IMR-90 (cell line): ENCODE data around the gene CALN1. TPM values are rescaled to one million over a fixed set of nuclear protein-coding genes. Genes with fewer than 3 reads are reported as not detected.

ENCODE experiments used
- ATAC-seq: fragments of 200-7000 bp; cut with Tn5 transposase; 2 replicates; pipeline ENCODE4 v1.9.1; 2020; ENCODE audit warnings: low read depth, mild to moderate bottlenecking, moderate library complexity
- BruUV-seq: library from RNA; stranded (reverse); fragments of 400-500 nt; replicated peaks from 2 replicates; lab custom pipeline; 2021; lab: Mats Ljungman, UMichigan
- CTCF ChIA-PET: fragments of 300-600 bp; formaldehyde crosslinking; extraction: SDS; loops from one replicate; lab custom pipeline; 2021; ENCODE audit warnings: antibody characterized with exemption; lab: Yijun Ruan, JAX
- POLR2A ChIA-PET: fragments of 300-600 bp; sonication (Branson Sonifier 250); formaldehyde crosslinking; loops from one replicate; lab custom pipeline; 2022; ENCODE audit warnings: antibody characterized with exemption; ENCODE audit not compliant: unreplicated experiment; lab: Charles Lee
- DNase-seq: peaks from one replicate; pipeline ENCODE4 v3.0.0; 2013
- H2AFZ ChIP-seq: replicated peaks from 2 replicates; pipeline ENCODE3; 2013; ENCODE audit warnings: low read length, mild to moderate bottlenecking; ENCODE audit not compliant: poor library complexity
- H2AK5ac ChIP-seq: 2 replicates; pipeline ENCODE4 v1.6.1; 2013; ENCODE audit warnings: low read depth, low read length, inconsistent platforms
- H2AK9ac ChIP-seq: replicated peaks from 2 replicates; pipeline ENCODE3; 2013; ENCODE audit warnings: mild to moderate bottlenecking, low read depth, low read length, moderate library complexity; ENCODE audit not compliant: poor library complexity
- H2BK120ac ChIP-seq: 2 replicates; pipeline ENCODE4 v1.6.1; 2013; ENCODE audit warnings: low read depth, low read length, inconsistent platforms
- H2BK15ac ChIP-seq: 3 replicates; pipeline ENCODE4 v1.6.1; 2013; ENCODE audit warnings: low read depth, low read length, inconsistent platforms
- H2BK20ac ChIP-seq: 2 replicates; pipeline ENCODE4 v1.6.1; 2013; ENCODE audit warnings: low read depth, mild to moderate bottlenecking, inconsistent platforms, low read length, moderate library complexity
- H2BK5ac ChIP-seq: 2 replicates; pipeline ENCODE4 v1.6.1; 2013; ENCODE audit warnings: mild to moderate bottlenecking, low read depth, low read length, inconsistent platforms; ENCODE audit not compliant: poor library complexity, severe bottlenecking
- H3K14ac ChIP-seq: replicated peaks from 2 replicates; pipeline ENCODE4 v1.6.1; 2013; ENCODE audit warnings: low read depth, low read length, inconsistent platforms
- H3K18ac ChIP-seq: 2 replicates; pipeline ENCODE4 v1.6.1; 2013; ENCODE audit warnings: low read depth, low read length, control low read depth
- H3K23ac ChIP-seq: 2 replicates; pipeline ENCODE4 v1.6.1; 2013; ENCODE audit warnings: low read depth, low read length, inconsistent platforms
- H3K27ac ChIP-seq: 2 replicates; pipeline ENCODE4 v1.5.1; 2013; ENCODE audit warnings: mild to moderate bottlenecking, control low read depth, low read length; ENCODE audit not compliant: insufficient read depth
- H3K27me3 ChIP-seq: 2 replicates; pipeline ENCODE4 v1.6.1; 2013; ENCODE audit warnings: low read length; ENCODE audit not compliant: control insufficient read depth, insufficient read depth
- H3K36me3 ChIP-seq: 2 replicates; pipeline ENCODE4 v1.6.1; 2013; ENCODE audit warnings: low read length, mixed read lengths; ENCODE audit not compliant: control insufficient read depth, insufficient read depth
- H3K4ac ChIP-seq: 2 replicates; pipeline ENCODE4 v1.6.1; 2013; ENCODE audit warnings: low read depth, low read length, inconsistent platforms
- H3K4me1 ChIP-seq: 2 replicates; pipeline ENCODE4 v1.6.1; 2013; ENCODE audit warnings: low read length, mixed read lengths; ENCODE audit not compliant: control insufficient read depth, insufficient read depth
- H3K4me2 ChIP-seq: 2 replicates; pipeline ENCODE4 v1.6.1; 2013; ENCODE audit warnings: low read depth, mild to moderate bottlenecking, control low read depth, low read length, moderate library complexity
- H3K4me3 ChIP-seq: 2 replicates; pipeline ENCODE4 v1.5.1; 2013; ENCODE audit warnings: low read depth, mild to moderate bottlenecking, control low read depth, low read length, moderate library complexity; ENCODE audit not compliant: insufficient read depth
- H3K56ac ChIP-seq: 2 replicates; pipeline ENCODE4 v1.6.1; 2013; ENCODE audit warnings: low read length, inconsistent platforms; ENCODE audit not compliant: insufficient read depth; ENCODE audit errors: extremely low read depth
- H3K79me1 ChIP-seq, 2 experiments: 2 replicates each; pipeline ENCODE4 v1.6.1; 2013; ENCODE audit warnings: low read length in 2 of 2, inconsistent platforms in 1 of 2, low read depth in 1 of 2
- H3K9ac ChIP-seq: 2 replicates; pipeline ENCODE4 v1.6.1; 2013; ENCODE audit warnings: low read depth, low read length, control low read depth
- H3K9me1 ChIP-seq: 2 replicates; pipeline ENCODE4 v1.6.1; 2013; ENCODE audit warnings: low read length, inconsistent platforms; ENCODE audit not compliant: insufficient read depth
- H3K9me3 ChIP-seq: 2 replicates; pipeline ENCODE4 v1.6.1; 2013; ENCODE audit warnings: low read length; ENCODE audit not compliant: control insufficient read depth, insufficient read depth
- H4K20me1 ChIP-seq: 2 replicates; pipeline ENCODE4 v1.6.1; 2013; ENCODE audit warnings: low read length, inconsistent platforms; ENCODE audit not compliant: insufficient read depth
- H4K5ac ChIP-seq: 2 replicates; pipeline ENCODE4 v1.6.1; 2013; ENCODE audit warnings: mild to moderate bottlenecking, low read depth, low read length, control low read depth
- H4K8ac ChIP-seq, 2 experiments: 2 replicates each; pipeline ENCODE4 v1.6.1; 2013; ENCODE audit warnings: low read depth in 2 of 2, low read length in 2 of 2, control low read depth in 1 of 2, inconsistent platforms in 1 of 2
- H4K91ac ChIP-seq: 2 replicates; pipeline ENCODE4 v1.6.1; 2013; ENCODE audit warnings: low read depth, low read length, inconsistent platforms; ENCODE audit not compliant: insufficient read depth
- BHLHE40 ChIP-seq: fragments of 150-350 bp; IDR thresholded peaks from 2 replicates; pipeline ENCODE4 v1.6.1; 2016; ENCODE audit warnings: mild to moderate bottlenecking, low read depth, low read length
- CEBPB ChIP-seq: IDR thresholded peaks from 2 replicates; pipeline ENCODE4 v1.6.1; 2012; ENCODE audit warnings: low read depth, low read length, improper control_type of control experiment
- CHD1 ChIP-seq: IDR thresholded peaks from 2 replicates; pipeline ENCODE4 v1.6.1; 2012; ENCODE audit warnings: low read depth, low read length, improper control_type of control experiment
- FOS ChIP-seq: fragments of 150-350 bp; IDR thresholded peaks from 2 replicates; pipeline ENCODE4 v1.6.1; 2016; ENCODE audit warnings: low read depth, low read length
- MAFK ChIP-seq: IDR thresholded peaks from 2 replicates; pipeline ENCODE4 v1.6.1; 2012; ENCODE audit warnings: low read depth, low read length, improper control_type of control experiment
- MAZ ChIP-seq: IDR thresholded peaks from 2 replicates; pipeline ENCODE4 v1.6.1; 2012; ENCODE audit warnings: low read depth, mild to moderate bottlenecking, low read length, improper control_type of control experiment, moderate library complexity, borderline replicate concordance
- MXI1 ChIP-seq: IDR thresholded peaks from 2 replicates; pipeline ENCODE4 v1.6.1; 2012; ENCODE audit warnings: low read depth, mild to moderate bottlenecking, low read length, moderate library complexity, borderline replicate concordance
- NFE2L2 ChIP-seq: fragments of 150-350 bp; IDR thresholded peaks from 2 replicates; pipeline ENCODE4 v1.6.1; 2016; ENCODE audit warnings: low read depth, mild to moderate bottlenecking, low read length
- POLR2A ChIP-seq: IDR thresholded peaks from 2 replicates; pipeline ENCODE4 v1.6.1; 2012; ENCODE audit warnings: mild to moderate bottlenecking, low read depth, low read length
- RAD21 ChIP-seq: IDR thresholded peaks from 2 replicates; pipeline ENCODE4 v1.6.1; 2012; ENCODE audit warnings: low read length, improper control_type of control experiment
- RCOR1 ChIP-seq: IDR thresholded peaks from 2 replicates; pipeline ENCODE4 v1.6.1; 2012; ENCODE audit warnings: mild to moderate bottlenecking, low read length, improper control_type of control experiment; ENCODE audit not compliant: insufficient replicate concordance
- RFX5 ChIP-seq: IDR thresholded peaks from 2 replicates; pipeline ENCODE4 v1.8.0; 2012; ENCODE audit warnings: low read depth, mild to moderate bottlenecking, low read length, moderate library complexity
- SMC3 ChIP-seq: fragments of 150-350 bp; IDR thresholded peaks from 2 replicates; pipeline ENCODE4 v1.6.1; 2016; ENCODE audit warnings: low read depth, mild to moderate bottlenecking, antibody characterized with exemption, low read length, moderate library complexity
- WGBS, 2 experiments: methylation state at CpG; one replicate each; pipeline versions ENCODE4 v1.1.5 to v1.1.7; 2013; ENCODE audit warnings: missing lambda C conversion rate in 2 of 2; ENCODE audit not compliant: insufficient read length in 1 of 2; ENCODE audit errors: extremely low coverage in 2 of 2; 5-methylcytosine and 5-hydroxymethylcytosine counted together
- dilution Hi-C: fragments of 300-500 bp; cut with HindIII; formaldehyde crosslinking; loops from one replicate; pipeline ENCODE4 v1.14.3; 2018; ENCODE audit warnings: low sequenced_read_pairs; ENCODE audit not compliant: unreplicated experiment
- in situ Hi-C: fragments of 300-500 bp; cut with MboI; formaldehyde crosslinking; loops from 3 replicates; pipeline ENCODE4 v1.14.3; 2019; ENCODE audit warnings: low sequenced_read_pairs, inconsistent platforms, mixed read lengths
- intact Hi-C: fragments of 100-400 bp; cut with micrococcal nuclease; formaldehyde crosslinking; loops from 2 replicates; pipeline ENCODE4 v1.10.0; 2022
- polyA plus RNA-seq, 3 experiments: library from polyadenylated mRNA; depleted of rRNA; stranded (reverse); fragments of >200 nt; gene quantifications; 2 replicates each; pipeline ENCODE4 v1.2.3, GENCODE V29; 2012; ENCODE audit warnings: low replicate concordance in 1 of 3
- total RNA-seq: library from RNA; depleted of rRNA; stranded (reverse); fragments of >200 nt; gene quantifications from 2 replicates; pipeline ENCODE4 v1.2.3, GENCODE V29; 2012
- TF ChIP-seq, protein P1 (sequence below): fragments of 150-350 bp; IDR thresholded peaks from 2 replicates; pipeline ENCODE4 v1.6.1; 2016; ENCODE audit warnings: low read depth, mild to moderate bottlenecking, low read length, moderate library complexity, borderline replicate concordance
- TF ChIP-seq, protein P2 (sequence below): conservative IDR thresholded peaks from 2 replicates; pipeline ENCODE4 v1.5.1; 2012; ENCODE audit warnings: mild to moderate bottlenecking, low read depth, low read length, improper control_type of control experiment
- TF ChIP-seq, protein P3 (sequence below): fragments of 150-350 bp; IDR thresholded peaks from 2 replicates; pipeline ENCODE4 v1.6.1; 2017; ENCODE audit warnings: mild to moderate bottlenecking, antibody characterized with exemption, low read length, low read depth

CALN1 gene
- total and polyA plus RNA-seq, 2 of the 4 experiments (the other 2 are of a cell fraction) = not detected

DNA sequence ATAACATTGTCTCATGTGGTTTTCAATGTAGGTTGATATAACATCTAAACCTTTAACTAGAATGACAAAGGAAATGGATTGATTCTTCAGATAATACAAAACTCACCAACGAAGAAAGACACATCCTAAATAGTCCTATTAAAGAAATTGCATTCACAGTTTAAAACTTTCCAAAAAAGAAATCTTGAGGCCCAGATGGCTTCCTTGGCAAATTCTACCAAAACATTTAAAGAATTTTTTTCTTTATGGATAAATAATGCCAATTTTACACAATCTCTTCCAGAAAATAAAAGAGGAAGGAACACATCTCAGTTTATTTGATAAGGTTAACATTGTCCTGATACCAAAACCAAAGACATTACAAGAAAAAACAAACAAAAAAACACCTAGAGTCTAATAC is 349.5 kb downstream of the CALN1 start:
- Histone ChIP-seq H2AFZ (no peak overlapping the region), H4K8ac (no peak overlapping the region), H2BK120ac (no peak overlapping the region), H4K91ac (no peak overlapping the region), H2AK5ac (no peak overlapping the region), H3K18ac (no peak overlapping the region), H3K4ac (no peak overlapping the region), H4K20me1 (no peaks in the 10 kb centered on the region), H2BK5ac (no peak overlapping the region), H3K56ac (no peak overlapping the region), H3K4me2 (no peak overlapping the region), H3K9me3 (peaks cover 6% of the 10 kb centered on the region; the same call in 1 of the 2 replicates), H4K5ac (no peak overlapping the region), H3K4me1 (no peaks in the 10 kb centered on the region), H3K79me1 (no peaks in the 10 kb centered on the region), H3K14ac (no peak overlapping the region), H2BK15ac (no peak overlapping the region), H3K9me1 (no peaks in the 10 kb centered on the region), H3K36me3 (no peaks in the 10 kb centered on the region), H3K27me3 (no peaks in the 10 kb centered on the region), H3K4me3 (no peak overlapping the region), H3K27ac (no peak overlapping the region), H2BK20ac (no peak overlapping the region), H2AK9ac (no peak overlapping the region), H3K9ac (no peak overlapping the region), H3K23ac (no peak overlapping the region)
- no CpG with 5 or more reads among the region's 1 CpG for WGBS, 2 experiments
- no peak for DNase-seq
- CTCF ChIA-PET = no interaction called here
- intact Hi-C loops = no loop called here
- dilution Hi-C loops = no loop called here
- no TSS peak for BruUV-seq
- in situ Hi-C loops = no loop called here
- no peak for ATAC-seq
- no peak for TF ChIP-seq MAZ
- TF ChIP-seq FOS = no peak
- TF ChIP-seq MXI1 = no peak
- no peak for TF ChIP-seq SMC3
- no peak for TF ChIP-seq MAFK
- no peak for TF ChIP-seq CHD1
- TF ChIP-seq RFX5 = no peak
- TF ChIP-seq RAD21 = no peak
- no peak for TF ChIP-seq CEBPB
- TF ChIP-seq, protein P1, sequence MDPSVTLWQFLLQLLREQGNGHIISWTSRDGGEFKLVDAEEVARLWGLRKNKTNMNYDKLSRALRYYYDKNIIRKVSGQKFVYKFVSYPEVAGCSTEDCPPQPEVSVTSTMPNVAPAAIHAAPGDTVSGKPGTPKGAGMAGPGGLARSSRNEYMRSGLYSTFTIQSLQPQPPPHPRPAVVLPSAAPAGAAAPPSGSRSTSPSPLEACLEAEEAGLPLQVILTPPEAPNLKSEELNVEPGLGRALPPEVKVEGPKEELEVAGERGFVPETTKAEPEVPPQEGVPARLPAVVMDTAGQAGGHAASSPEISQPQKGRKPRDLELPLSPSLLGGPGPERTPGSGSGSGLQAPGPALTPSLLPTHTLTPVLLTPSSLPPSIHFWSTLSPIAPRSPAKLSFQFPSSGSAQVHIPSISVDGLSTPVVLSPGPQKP = no peak
- no peak for TF ChIP-seq NFE2L2
- TF ChIP-seq, protein P2, sequence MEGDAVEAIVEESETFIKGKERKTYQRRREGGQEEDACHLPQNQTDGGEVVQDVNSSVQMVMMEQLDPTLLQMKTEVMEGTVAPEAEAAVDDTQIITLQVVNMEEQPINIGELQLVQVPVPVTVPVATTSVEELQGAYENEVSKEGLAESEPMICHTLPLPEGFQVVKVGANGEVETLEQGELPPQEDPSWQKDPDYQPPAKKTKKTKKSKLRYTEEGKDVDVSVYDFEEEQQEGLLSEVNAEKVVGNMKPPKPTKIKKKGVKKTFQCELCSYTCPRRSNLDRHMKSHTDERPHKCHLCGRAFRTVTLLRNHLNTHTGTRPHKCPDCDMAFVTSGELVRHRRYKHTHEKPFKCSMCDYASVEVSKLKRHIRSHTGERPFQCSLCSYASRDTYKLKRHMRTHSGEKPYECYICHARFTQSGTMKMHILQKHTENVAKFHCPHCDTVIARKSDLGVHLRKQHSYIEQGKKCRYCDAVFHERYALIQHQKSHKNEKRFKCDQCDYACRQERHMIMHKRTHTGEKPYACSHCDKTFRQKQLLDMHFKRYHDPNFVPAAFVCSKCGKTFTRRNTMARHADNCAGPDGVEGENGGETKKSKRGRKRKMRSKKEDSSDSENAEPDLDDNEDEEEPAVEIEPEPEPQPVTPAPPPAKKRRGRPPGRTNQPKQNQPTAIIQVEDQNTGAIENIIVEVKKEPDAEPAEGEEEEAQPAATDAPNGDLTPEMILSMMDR = no peak
- TF ChIP-seq, protein P3, sequence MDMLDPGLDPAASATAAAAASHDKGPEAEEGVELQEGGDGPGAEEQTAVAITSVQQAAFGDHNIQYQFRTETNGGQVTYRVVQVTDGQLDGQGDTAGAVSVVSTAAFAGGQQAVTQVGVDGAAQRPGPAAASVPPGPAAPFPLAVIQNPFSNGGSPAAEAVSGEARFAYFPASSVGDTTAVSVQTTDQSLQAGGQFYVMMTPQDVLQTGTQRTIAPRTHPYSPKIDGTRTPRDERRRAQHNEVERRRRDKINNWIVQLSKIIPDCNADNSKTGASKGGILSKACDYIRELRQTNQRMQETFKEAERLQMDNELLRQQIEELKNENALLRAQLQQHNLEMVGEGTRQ = no peak
- TF ChIP-seq RCOR1 = no peak
- no peak for TF ChIP-seq POLR2A
- TF ChIP-seq BHLHE40 = no peak
- POLR2A ChIA-PET = no interaction called here
